Testis (tissue), 2 donors: Measurements from ENCODE around the gene TSPAN32.

Experiments
- CTCF ChIP-seq, 3 experiments: fragments of 450-650 bp in 2 of 3; fragments of 200-600 bp in 1 of 3; sonication (generic) in 1 of 3; IDR thresholded peaks; one replicate each; pipeline ENCODE4 v1.5.1; 2016 to 2019; ENCODE audit warnings: antibody characterized with exemption in 3 of 3, mild to moderate bottlenecking in 2 of 3, moderate library complexity in 1 of 3
- POLR2A ChIP-seq: fragments of 450-650 bp; IDR thresholded peaks from one replicate; pipeline ENCODE4 v1.6.1; 2017; ENCODE audit warnings: antibody characterized with exemption, mild to moderate bottlenecking, moderate library complexity

GRCh38 chr11:2358754-2359442 lies 57.1 kb downstream of the TSPAN32 start:
- TF ChIP-seq CTCF (IDR thresholded peaks at IDR 0.05): no peak
- no peak for TF ChIP-seq POLR2A
